Karpas-422 (cell line): ENCODE data around the gene DCHS1. TPM values are rescaled to one million over a fixed set of nuclear protein-coding genes. Genes with fewer than 3 reads are reported as not detected.

Source experiments
- DNase-seq: peaks from one replicate; pipeline ENCODE4 v3.0.0-alpha.2; 2015
- H2AFZ ChIP-seq: fragments of 200-600 bp; sonication (generic); 2 replicates; pipeline ENCODE4 v1.6.1; 2014; ENCODE audit warnings: antibody characterized with exemption, low read length, mixed read lengths
- H3K27ac ChIP-seq: fragments of 200-600 bp; sonication (generic); 2 replicates; pipeline ENCODE4 v1.5.1; 2014; ENCODE audit warnings: mild to moderate bottlenecking, low read length, moderate library complexity
- H3K27me3 ChIP-seq: fragments of 200-600 bp; sonication (generic); 2 replicates; pipeline ENCODE4 v1.6.1; 2014; ENCODE audit warnings: low read length, mixed read lengths
- H3K36me3 ChIP-seq: fragments of 200-600 bp; sonication (generic); 2 replicates; pipeline ENCODE4 v1.6.1; 2014; ENCODE audit warnings: low read length, mixed read lengths; ENCODE audit not compliant: insufficient read depth
- H3K4me1 ChIP-seq: fragments of 200-600 bp; sonication (generic); 2 replicates; pipeline ENCODE4 v1.6.1; 2014; ENCODE audit warnings: mild to moderate bottlenecking, low read length, mixed read lengths
- H3K4me2 ChIP-seq: fragments of 200-600 bp; sonication (generic); 2 replicates; pipeline ENCODE4 v1.6.1; 2014; ENCODE audit warnings: low read length, low read depth, mild to moderate bottlenecking; ENCODE audit not compliant: poor library complexity, severe bottlenecking
- H3K4me3 ChIP-seq: fragments of 200-600 bp; sonication (generic); 2 replicates; pipeline ENCODE4 v1.5.1; 2014; ENCODE audit warnings: mild to moderate bottlenecking, antibody characterized with exemption, low read length, mixed read lengths
- H3K79me2 ChIP-seq: fragments of 200-600 bp; sonication (generic); 2 replicates; pipeline ENCODE4 v1.6.1; 2014; ENCODE audit warnings: mild to moderate bottlenecking, low read length, mixed read lengths
- H3K9ac ChIP-seq: fragments of 200-600 bp; sonication (generic); 2 replicates; pipeline ENCODE4 v1.6.0; 2014; ENCODE audit warnings: low read length
- H3K9me2 ChIP-seq: fragments of 200-600 bp; sonication (generic), shearing (Covaris generic); replicated peaks from 2 replicates; pipeline ENCODE4 v1.6.0; 2014; ENCODE audit warnings: mild to moderate bottlenecking, low read length, moderate library complexity; ENCODE audit not compliant: insufficient read depth
- H3K9me3 ChIP-seq: fragments of 300-700, 200-600 bp; sonication (generic); 2 replicates; pipeline ENCODE4 v1.6.1; 2014; ENCODE audit warnings: low read length, mixed read lengths
- H4K20me1 ChIP-seq: fragments of 200-600 bp; sonication (generic); 2 replicates; pipeline ENCODE4 v1.6.1; 2014; ENCODE audit warnings: mild to moderate bottlenecking, antibody characterized with exemption, low read length, low read depth; ENCODE audit not compliant: insufficient read depth
- total RNA-seq: library from RNA; depleted of rRNA; stranded (reverse); fragments of >200 nt; shearing (Covaris generic); gene quantifications from 2 replicates; pipeline ENCODE4 v1.2.3, GENCODE V29; 2014; ENCODE audit warnings: low replicate concordance

DCHS1 gene
- total RNA-seq, 1 experiment from 2014 or later: 0.04 TPM

GRCh38 chr11:6625156-6625831 lies 30.3 kb downstream of the DCHS1 start:
- H3K4me1 ChIP-seq: peaks cover 4% of the 10 kb centered on the region; the same call in 1 of the 2 replicates
- H3K4me2 ChIP-seq: no peak overlapping the region
- no peaks in the 10 kb centered on the region for H3K36me3 ChIP-seq
- H3K27ac ChIP-seq: no peak overlapping the region
- H3K9me2 ChIP-seq: no peaks in the 10 kb centered on the region
- H3K27me3 ChIP-seq: no peaks in the 10 kb centered on the region
- H3K4me3 ChIP-seq: no peak overlapping the region
- H3K9me3 ChIP-seq: no peaks in the 10 kb centered on the region
- H3K79me2 ChIP-seq: no peaks in the 10 kb centered on the region
- no peak for DNase-seq
- no peaks in the 10 kb centered on the region for H4K20me1 ChIP-seq
- H3K9ac ChIP-seq: no peak overlapping the region
- no peak overlapping the region for H2AFZ ChIP-seq

- H3K27me3 ChIP-seq: no peaks in the 10 kb centered on the region
- H4K20me1 ChIP-seq: no peaks in the 10 kb centered on the region
- H3K4me3 ChIP-seq: no peak overlapping the region
- no peak overlapping the region for H3K9ac ChIP-seq
- no peaks in the 10 kb centered on the region for H3K9me2 ChIP-seq
- DNase-seq: no peak
- peaks cover 13% of the 10 kb centered on the region for H3K4me1 ChIP-seq
- no peaks in the 10 kb centered on the region for H3K36me3 ChIP-seq
- no peaks in the 10 kb centered on the region for H3K9me3 ChIP-seq
- H3K4me2 ChIP-seq: no peak overlapping the region
- no peak overlapping the region for H2AFZ ChIP-seq
- no peak overlapping the region for H3K27ac ChIP-seq
- H3K79me2 ChIP-seq: peaks cover 4% of the 10 kb centered on the region
Measured at GRCh38 chr11:6623391-6624363, 31.9 kb downstream of the DCHS1 start.

GRCh38 chr11:6622261-6623171 lies 33.1 kb downstream of the DCHS1 start:
- no peak for DNase-seq
- Histone ChIP-seq H3K27me3 (no peaks in the 10 kb centered on the region), H3K79me2 (peaks cover 13% of the 10 kb centered on the region)

GRCh38 chr11:6621711-6622211 lies 33.8 kb downstream of the DCHS1 start:
- H3K79me2 ChIP-seq: peaks cover 14% of the 10 kb centered on the region
- no peaks in the 10 kb centered on the region for H3K36me3 ChIP-seq
- no peak overlapping the region for H2AFZ ChIP-seq
- DNase-seq: no peak
- H3K9ac ChIP-seq: no peak overlapping the region
- H3K4me1 ChIP-seq: peaks cover 21% of the 10 kb centered on the region
- H3K9me2 ChIP-seq: no peaks in the 10 kb centered on the region
- no peaks in the 10 kb centered on the region for H3K9me3 ChIP-seq
- H4K20me1 ChIP-seq: no peaks in the 10 kb centered on the region
- no peaks in the 10 kb centered on the region for H3K27me3 ChIP-seq
- H3K27ac ChIP-seq: no peak overlapping the region
- H3K4me3 ChIP-seq: no peak overlapping the region
- no peak overlapping the region for H3K4me2 ChIP-seq

More at GRCh38 chr11:6622261-6623171, 33.1 kb downstream of the DCHS1 start:
- Histone ChIP-seq H3K4me2 (no peak overlapping the region), H4K20me1 (no peaks in the 10 kb centered on the region), H3K4me3 (no peak overlapping the region), H3K27ac (no peak overlapping the region), H3K4me1 (peaks cover 21% of the 10 kb centered on the region), H2AFZ (no peak overlapping the region), H3K9me3 (no peaks in the 10 kb centered on the region), H3K9ac (no peak overlapping the region), H3K9me2 (no peaks in the 10 kb centered on the region), H3K36me3 (no peaks in the 10 kb centered on the region)

GRCh38 chr11:6620636-6621035 lies 35.0 kb downstream of the DCHS1 start:
- no peaks in the 10 kb centered on the region for H3K27me3 ChIP-seq

GRCh38 chr11:6619004-6619745 lies 36.4 kb downstream of the DCHS1 start, which contains the start of gene TPP1:
TSS of gene TPP1 (minus strand) at chr11:6619422. CDS start at chr11:6619400, 22 bp downstream.
- no peak within 1 kb of the TSS for H3K27ac ChIP-seq

More at GRCh38 chr11:6620636-6621035, 35.0 kb downstream of the DCHS1 start:
- Histone ChIP-seq H2AFZ (no peak overlapping the region), H3K9ac (no peak overlapping the region), H3K4me1 (peaks cover 21% of the 10 kb centered on the region), H3K27ac (no peak overlapping the region), H3K9me3 (no peaks in the 10 kb centered on the region), H3K9me2 (no peaks in the 10 kb centered on the region), H4K20me1 (no peaks in the 10 kb centered on the region), H3K4me2 (no peak overlapping the region), H3K4me3 (no peak overlapping the region), H3K79me2 (peaks cover 14% of the 10 kb centered on the region), H3K36me3 (no peaks in the 10 kb centered on the region)
- no peak for DNase-seq

More at GRCh38 chr11:6619004-6619745, 36.4 kb downstream of the DCHS1 start, which contains the start of gene TPP1:
- H3K36me3 ChIP-seq: no peaks in the 10 kb centered on the region
- no peaks in the 10 kb centered on the region for H4K20me1 ChIP-seq
- peak within 1 kb of the TSS; percentile 85 for H3K9ac ChIP-seq
- H3K79me2 ChIP-seq: peaks cover 14% of the 10 kb centered on the region
- no peaks in the 10 kb centered on the region for H3K9me2 ChIP-seq
- peak within 1 kb of the TSS; percentile 99 for H3K4me3 ChIP-seq
- H3K27me3 ChIP-seq: no peaks in the 10 kb centered on the region
- H2AFZ ChIP-seq: peak within 1 kb of the TSS; percentile 81; the same call in 1 of the 2 replicates
- peak within 1 kb of the TSS; percentile 100 for H3K4me2 ChIP-seq
- peak; percentile 96 for DNase-seq
- no peaks in the 10 kb centered on the region for H3K9me3 ChIP-seq
- peaks cover 21% of the 10 kb centered on the region for H3K4me1 ChIP-seq
